ENCODE results near the gene PODXL2. TPM values are rescaled to one million over a fixed set of nuclear protein-coding genes. Genes with fewer than 3 reads are reported as not detected.

PODXL2 gene
- total RNA-seq, 4 donors from 2014 or later = 2.1 to 5.5 (median 4.4) TPM

- WGBS, 2 donors = 94 to 96% methylated on average over 4 to 6 of the region's 24 CpGs
- H3K27me3 ChIP-seq = no peaks in the 10 kb centered on the region
- no peaks in the 10 kb centered on the region for H3K9me3 ChIP-seq
- peaks cover 0 to 87% (median 7%) of the 10 kb centered on the region in 3 donors for H3K36me3 ChIP-seq
- no peak for TF ChIP-seq POLR2A (IDR thresholded peaks at IDR 0.05)
- TF ChIP-seq CTCF (IDR thresholded peaks at IDR 0.05) = no peak
- no peaks in the 10 kb centered on the region for H3K4me1 ChIP-seq
- no peak overlapping the region for H3K27ac ChIP-seq
- intact Hi-C loops (cut with DNase I) = no loop called here
- no peak for DNase-seq
- H3K4me3 ChIP-seq = no peak overlapping the region
Observed at GRCh38 chr3:127606086-127606805, 22.7 kb upstream of the PODXL2 start.

- no peak for DNase-seq
- H3K4me1 ChIP-seq = no peaks in the 10 kb centered on the region
- intact Hi-C loops (cut with DNase I) = no loop called here
- WGBS, 2 donors = 79 to 85% methylated on average over 11 to 17 of the region's 17 CpGs
- H3K4me3 ChIP-seq = no peak overlapping the region
- no peaks in the 10 kb centered on the region for H3K9me3 ChIP-seq
- H3K27me3 ChIP-seq = no peaks in the 10 kb centered on the region
- no peak for TF ChIP-seq CTCF (IDR thresholded peaks at IDR 0.05)
- no peak for TF ChIP-seq POLR2A (IDR thresholded peaks at IDR 0.05)
- peaks cover 0 to 86% (median 7%) of the 10 kb centered on the region in 3 donors for H3K36me3 ChIP-seq
- no peak overlapping the region for H3K27ac ChIP-seq
Observed at GRCh38 chr3:127606981-127607595, 21.9 kb upstream of the PODXL2 start.

GRCh38 chr3:127607675-127608361 is 21.2 kb upstream of the PODXL2 start:
- peaks cover 0 to 86% (median 7%) of the 10 kb centered on the region in 3 donors for H3K36me3 ChIP-seq
- no peak overlapping the region for H3K4me3 ChIP-seq
- H3K27ac ChIP-seq = no peak overlapping the region
- no peaks in the 10 kb centered on the region for H3K4me1 ChIP-seq
- TF ChIP-seq POLR2A (IDR thresholded peaks at IDR 0.05) = no peak
- TF ChIP-seq CTCF (IDR thresholded peaks at IDR 0.05) = no peak
- no peak for DNase-seq
- no peaks in the 10 kb centered on the region for H3K9me3 ChIP-seq
- 88 to 91% methylated on average over 6 to 7 of the region's 7 CpGs for WGBS, 2 donors
- intact Hi-C loops (cut with DNase I) = no loop called here
- H3K27me3 ChIP-seq = no peaks in the 10 kb centered on the region

GRCh38 chr3:127608362-127608718 is 20.6 kb upstream of the PODXL2 start:
- Histone ChIP-seq H3K4me3 (no peak overlapping the region), H3K4me1 (no peaks in the 10 kb centered on the region), H3K36me3 (peaks cover 0 to 86% (median 7%) of the 10 kb centered on the region in 3 donors), H3K9me3 (no peaks in the 10 kb centered on the region), H3K27me3 (no peaks in the 10 kb centered on the region), H3K27ac (no peak overlapping the region)
- intact Hi-C loops (cut with DNase I) = no loop called here
- 88 to 93% methylated on average over 3 to 14 of the region's 14 CpGs for WGBS, 2 donors
- TF ChIP-seq CTCF (IDR thresholded peaks at IDR 0.05) (no peak), POLR2A (IDR thresholded peaks at IDR 0.05) (no peak)
- no peak for DNase-seq

- Histone ChIP-seq H3K27ac (no peak overlapping the region), H3K36me3 (peaks cover 0 to 81% (median 7%) of the 10 kb centered on the region in 3 donors), H3K4me1 (no peaks in the 10 kb centered on the region), H3K27me3 (no peaks in the 10 kb centered on the region), H3K9me3 (no peaks in the 10 kb centered on the region), H3K4me3 (no peak overlapping the region)
- DNase-seq = no peak
- WGBS, 2 donors = 84 to 94% methylated on average over 5 of the region's 5 CpGs
- intact Hi-C loops (cut with DNase I) = no loop called here
- TF ChIP-seq CTCF (IDR thresholded peaks at IDR 0.05) (no peak), POLR2A (IDR thresholded peaks at IDR 0.05) (no peak)
Observed at GRCh38 chr3:127610105-127610504, 18.9 kb upstream of the PODXL2 start.
